CD14-positive monocyte (primary cell): ENCODE results near the gene SLC2A1. TPM values are rescaled to one million over a fixed set of nuclear protein-coding genes. Genes with fewer than 3 reads are reported as not detected.

ENCODE experiments used
- DNase-seq, 3 donors: peaks; one replicate each; pipeline ENCODE4 v3.0.0-alpha.2; 2011 to 2022
- H2AFZ ChIP-seq: 2 replicates; pipeline ENCODE4 v1.6.0; 2012; ENCODE audit warnings: mild to moderate bottlenecking, low read depth, low read length, inconsistent platforms; ENCODE audit not compliant: insufficient read depth, poor library complexity, severe bottlenecking
- H3K27ac ChIP-seq, 2 donors: 1 replicate in 1 of 2; 2 replicates in 1 of 2; pipeline ENCODE4 v1.5.1; 2012 to 2013; ENCODE audit warnings: low read length in 2 of 2, control low read depth in 1 of 2, inconsistent platforms in 1 of 2, low read depth in 1 of 2, mild to moderate bottlenecking in 1 of 2
- H3K27me3 ChIP-seq, 2 donors: one replicate each; pipeline versions ENCODE4 v1.6.0 to v1.6.1; 2011 to 2013; ENCODE audit warnings: low read length in 2 of 2; ENCODE audit not compliant: control insufficient read depth in 2 of 2, insufficient read depth in 2 of 2
- H3K36me3 ChIP-seq, 2 donors: replicated peaks in 1 of 2; 1 replicate in 1 of 2; 2 replicates in 1 of 2; pipeline versions ENCODE4 v1.5.1 to v1.6.1; 2012 to 2013; ENCODE audit warnings: low read length in 2 of 2, control low read depth in 1 of 2, inconsistent platforms in 1 of 2, mild to moderate bottlenecking in 1 of 2; ENCODE audit not compliant: insufficient read depth in 2 of 2, control insufficient read depth in 1 of 2
- H3K4me1 ChIP-seq, 2 donors: 1 replicate in 1 of 2; 2 replicates in 1 of 2; pipeline versions ENCODE4 v1.5.1 to v1.6.1; 2012 to 2013; ENCODE audit warnings: low read length in 2 of 2, control low read depth in 1 of 2, inconsistent platforms in 1 of 2, mild to moderate bottlenecking in 1 of 2, moderate library complexity in 1 of 2; ENCODE audit not compliant: insufficient read depth in 2 of 2, control insufficient read depth in 1 of 2
- H3K4me2 ChIP-seq: replicated peaks from 2 replicates; pipeline ENCODE3; 2012; ENCODE audit warnings: low read length, moderate library complexity, mild to moderate bottlenecking; ENCODE audit not compliant: poor library complexity, severe bottlenecking; ENCODE audit errors: extremely low read depth
- H3K4me3 ChIP-seq, 3 experiments: fragments of 200-600 bp in 1 of 3; sonication (generic) in 1 of 3; replicated peaks in 1 of 3; 1 replicate in 2 of 3; 2 replicates in 1 of 3; pipeline ENCODE4 v1.5.1; 2011 to 2013; ENCODE audit warnings: low read length in 3 of 3, mild to moderate bottlenecking in 3 of 3, control low read depth in 2 of 3, low read depth in 2 of 3, inconsistent platforms in 1 of 3, moderate library complexity in 1 of 3
- H3K79me2 ChIP-seq: 2 replicates; pipeline ENCODE4 v1.6.0; 2012; ENCODE audit warnings: mild to moderate bottlenecking, control low read depth, inconsistent platforms, low read length, moderate library complexity; ENCODE audit not compliant: insufficient read depth
- H3K9ac ChIP-seq: 2 replicates; pipeline ENCODE4 v1.6.0; 2017; ENCODE audit warnings: low read length, mild to moderate bottlenecking; ENCODE audit not compliant: insufficient read depth, poor library complexity, severe bottlenecking
- H3K9me3 ChIP-seq, 2 donors: replicated peaks in 1 of 2; 1 replicate in 1 of 2; 2 replicates in 1 of 2; pipeline versions ENCODE4 v1.5.1 to v1.6.1; 2012 to 2013; ENCODE audit warnings: low read length in 2 of 2, control low read depth in 1 of 2; ENCODE audit not compliant: control insufficient read depth in 1 of 2, insufficient read depth in 1 of 2
- H4K20me1 ChIP-seq: 2 replicates; pipeline ENCODE4 v1.6.0; 2012; ENCODE audit warnings: mild to moderate bottlenecking, low read length, control low read depth, moderate library complexity; ENCODE audit not compliant: insufficient read depth
- H3K27ac Mint-ChIP-seq, 7 donors: one replicate each; pipeline ENCODE4 v1.8.0; 2020; ENCODE audit warnings: mild to moderate bottlenecking in 7 of 7, mixed read lengths in 7 of 7, moderate library complexity in 6 of 7, inconsistent platforms in 2 of 7
- H3K27me3 Mint-ChIP-seq, 3 donors: one replicate each; pipeline ENCODE4 v1.8.0; 2021 to 2022; ENCODE audit warnings: low read depth in 3 of 3, mild to moderate bottlenecking in 3 of 3, mixed read lengths in 3 of 3, moderate library complexity in 3 of 3, inconsistent platforms in 1 of 3
- H3K36me3 Mint-ChIP-seq, 2 donors: one replicate each; pipeline ENCODE4 v1.8.0; 2020; ENCODE audit warnings: mixed read lengths in 2 of 2, inconsistent platforms in 1 of 2, mild to moderate bottlenecking in 1 of 2
- H3K4me1 Mint-ChIP-seq: one replicate; pipeline ENCODE4 v1.8.0; 2020; ENCODE audit warnings: mild to moderate bottlenecking, mixed read lengths
- H3K4me3 Mint-ChIP-seq, 2 donors: one replicate each; pipeline ENCODE4 v1.8.0; 2020; ENCODE audit warnings: mild to moderate bottlenecking in 2 of 2, mixed read lengths in 2 of 2, moderate library complexity in 1 of 2
- H3K9me3 Mint-ChIP-seq, 7 donors: one replicate each; pipeline ENCODE4 v1.8.0; 2020 to 2022; ENCODE audit warnings: mixed read lengths in 7 of 7, mild to moderate bottlenecking in 6 of 7, moderate library complexity in 6 of 7, inconsistent platforms in 2 of 7
- WGBS: methylation state at CpG from one replicate; pipeline ENCODE4 v1.1.5; 2013; ENCODE audit warnings: missing lambda C conversion rate; ENCODE audit not compliant: insufficient coverage; 5-methylcytosine and 5-hydroxymethylcytosine counted together
- intact Hi-C, 2 donors: fragments of 100-400 bp; cut with micrococcal nuclease; formaldehyde crosslinking; loops; one replicate each; pipeline versions ENCODE4 v1.15.0 to v1.15.1; 2023
- polyA plus RNA-seq, 3 donors: library from polyadenylated mRNA; depleted of rRNA in 1 of 3; unstranded in 2 of 3; stranded (reverse) in 1 of 3; fragments of 300-500 nt in 2 of 3; fragments of >200 nt in 1 of 3; fragmentation: Illumina TruSeq in 2 of 3; gene quantifications; 1 replicate in 2 of 3; 2 replicates in 1 of 3; pipeline ENCODE4 v1.2.3, GENCODE V29; 2012 to 2021
- TF ChIP-seq, protein P1 (sequence below): fragments of 200-600 bp; IDR thresholded peaks from one replicate; pipeline ENCODE4 v1.8.0; 2022; ENCODE audit warnings: antibody characterized with exemption, mild to moderate bottlenecking

Gene SLC2A1
- polyA plus RNA-seq, 3 donors = 0.56 to 5.0 (median 0.71) TPM

DNA sequence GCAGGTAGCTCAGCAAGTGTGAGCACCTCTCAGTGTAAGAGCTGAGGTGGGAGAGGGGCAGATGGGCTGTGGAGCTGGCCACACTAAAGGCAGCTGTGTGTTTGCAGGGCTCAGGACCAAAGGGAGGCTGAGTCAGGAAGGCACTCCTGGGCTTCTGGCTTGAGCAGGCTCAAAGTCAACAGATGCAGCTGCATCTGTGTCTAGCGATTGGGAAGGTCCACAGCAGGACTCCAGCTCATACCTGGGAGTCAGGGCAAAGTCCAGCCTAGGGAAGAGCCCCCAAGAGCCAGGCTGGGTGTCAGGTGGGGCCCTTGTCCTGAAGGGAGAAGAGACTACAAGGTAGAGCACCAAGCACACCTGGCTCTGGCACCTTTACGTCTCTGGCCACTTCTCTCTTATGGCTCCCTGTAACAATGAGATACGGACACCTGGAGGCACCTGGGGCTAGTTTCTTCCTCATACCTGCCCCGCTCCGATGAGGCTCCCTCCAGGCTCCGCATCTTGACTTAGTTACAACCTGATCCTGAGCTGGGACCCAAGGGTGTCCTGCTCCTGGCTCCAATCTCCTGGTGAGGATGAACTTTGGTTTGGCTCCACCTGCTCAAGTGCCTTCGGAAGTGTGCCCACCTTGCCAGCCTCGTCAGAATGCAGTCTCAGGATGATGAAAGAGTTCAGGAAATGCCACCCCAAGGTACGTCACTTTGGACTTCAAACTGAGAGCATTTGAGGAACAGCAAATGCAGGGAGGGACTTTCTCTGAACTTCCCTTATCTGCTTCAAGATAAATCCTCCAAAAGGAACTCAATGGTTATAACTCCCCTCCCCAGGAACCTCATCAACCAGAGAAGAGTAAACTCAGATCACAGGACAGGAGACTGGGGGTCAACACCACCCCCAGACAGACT lies 21.5 kb upstream of the SLC2A1 start:
- H3K4me2 ChIP-seq = peak overlapping the region; percentile 19
- TF ChIP-seq, protein P1, sequence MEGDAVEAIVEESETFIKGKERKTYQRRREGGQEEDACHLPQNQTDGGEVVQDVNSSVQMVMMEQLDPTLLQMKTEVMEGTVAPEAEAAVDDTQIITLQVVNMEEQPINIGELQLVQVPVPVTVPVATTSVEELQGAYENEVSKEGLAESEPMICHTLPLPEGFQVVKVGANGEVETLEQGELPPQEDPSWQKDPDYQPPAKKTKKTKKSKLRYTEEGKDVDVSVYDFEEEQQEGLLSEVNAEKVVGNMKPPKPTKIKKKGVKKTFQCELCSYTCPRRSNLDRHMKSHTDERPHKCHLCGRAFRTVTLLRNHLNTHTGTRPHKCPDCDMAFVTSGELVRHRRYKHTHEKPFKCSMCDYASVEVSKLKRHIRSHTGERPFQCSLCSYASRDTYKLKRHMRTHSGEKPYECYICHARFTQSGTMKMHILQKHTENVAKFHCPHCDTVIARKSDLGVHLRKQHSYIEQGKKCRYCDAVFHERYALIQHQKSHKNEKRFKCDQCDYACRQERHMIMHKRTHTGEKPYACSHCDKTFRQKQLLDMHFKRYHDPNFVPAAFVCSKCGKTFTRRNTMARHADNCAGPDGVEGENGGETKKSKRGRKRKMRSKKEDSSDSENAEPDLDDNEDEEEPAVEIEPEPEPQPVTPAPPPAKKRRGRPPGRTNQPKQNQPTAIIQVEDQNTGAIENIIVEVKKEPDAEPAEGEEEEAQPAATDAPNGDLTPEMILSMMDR = no peak
- no peak overlapping the region for H3K27ac ChIP-seq
- H3K9me3 ChIP-seq = no peaks in the 10 kb centered on the region
- H4K20me1 ChIP-seq = no peaks in the 10 kb centered on the region
- H3K4me3 ChIP-seq = no peak overlapping the region
- Mint-ChIP-seq H3K9me3 (peaks cover 0 to 1% (median 0%) of the 10 kb centered on the region in 7 donors), H3K27me3 (peaks cover 0 to 3% (median under 1%) of the 10 kb centered on the region in 3 donors), H3K36me3 (no peaks in the 10 kb centered on the region), H3K27ac (peak overlapping the region; percentile 63 to 88 (median 78)), H3K4me3 (peak overlapping the region in 1 of 2 donors; percentile 56), H3K4me1 (peaks cover 18% of the 10 kb centered on the region)
- DNase-seq = peak; percentile 68 to 90 (median 71)
- H3K9ac ChIP-seq = no peak overlapping the region
- H2AFZ ChIP-seq = no peak overlapping the region
- intact Hi-C loops = loop anchor here in 1 of 2 donors (5.0 to 10.0 kb wide), 2 partner anchors 38 to 55 kb away; no protein-coding TSS in a partner anchor
- H3K27me3 ChIP-seq = no peaks in the 10 kb centered on the region
- H3K4me1 ChIP-seq = peaks cover 11 to 15% of the 10 kb centered on the region in 2 donors
- H3K79me2 ChIP-seq = no peaks in the 10 kb centered on the region
- no peaks in the 10 kb centered on the region for H3K36me3 ChIP-seq
- 70% methylated on average over 8 of the region's 9 CpGs for WGBS

DNA sequence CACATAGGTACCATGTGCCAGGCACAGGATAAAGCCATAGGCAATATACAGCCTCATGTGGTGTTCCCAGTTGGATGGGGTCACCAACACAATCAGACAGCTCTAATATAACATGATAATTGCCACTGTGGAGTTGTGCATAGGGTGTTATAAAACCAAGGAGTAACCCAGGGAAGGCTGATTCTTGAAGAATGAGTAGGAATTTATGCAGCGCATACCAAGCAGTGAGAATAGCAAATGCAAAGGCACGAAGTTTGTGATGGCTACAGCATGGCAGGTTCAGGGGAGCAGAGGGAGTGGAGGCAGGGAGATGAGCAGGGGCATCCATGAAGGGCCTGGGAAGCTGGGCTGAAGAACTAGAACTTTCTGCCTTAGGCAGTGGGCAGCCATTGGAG lies 20.4 kb upstream of the SLC2A1 start:
- no peaks in the 10 kb centered on the region for H3K27me3 ChIP-seq
- H3K27me3 Mint-ChIP-seq = peaks cover 0 to 3% (median 0%) of the 10 kb centered on the region in 3 donors
- H3K4me3 Mint-ChIP-seq = no peak overlapping the region
- no peaks in the 10 kb centered on the region for H3K9me3 ChIP-seq
- H2AFZ ChIP-seq = no peak overlapping the region
- peak overlapping the region in 2 of 7 donors; percentile 7 to 10 for H3K27ac Mint-ChIP-seq
- 96% methylated on average over 2 of the region's 2 CpGs for WGBS
- no peaks in the 10 kb centered on the region for H3K36me3 ChIP-seq
- intact Hi-C loops = loop anchor here in 1 of 2 donors (5.0 kb wide), 1 partner anchor 37 kb away; no protein-coding TSS in a partner anchor
- peaks cover 0 to 1% (median 0%) of the 10 kb centered on the region in 7 donors for H3K9me3 Mint-ChIP-seq
- H4K20me1 ChIP-seq = no peaks in the 10 kb centered on the region
- DNase-seq = no peak
- no peaks in the 10 kb centered on the region for H3K79me2 ChIP-seq
- peaks cover 18% of the 10 kb centered on the region for H3K4me1 Mint-ChIP-seq
- TF ChIP-seq, protein P1 = no peak
- no peak overlapping the region for H3K4me2 ChIP-seq
- no peak overlapping the region for H3K4me3 ChIP-seq
- H3K27ac ChIP-seq = no peak overlapping the region
- H3K9ac ChIP-seq = no peak overlapping the region
- peaks cover 11 to 15% of the 10 kb centered on the region in 2 donors for H3K4me1 ChIP-seq
- no peaks in the 10 kb centered on the region for H3K36me3 Mint-ChIP-seq
